ENCODE results near the gene EPB41L4B.

The EPB41L4B gene

GRCh38 chr9:109304347-109304746 is 16.5 kb downstream of the EPB41L4B start:
- no peak for TF ChIP-seq CTCF (IDR thresholded peaks at IDR 0.05; ENCODE audit: borderline replicate concordance, control extremely low read depth, extremely low read depth, insufficient read depth, missing control alignments)
- in situ Hi-C loops (cut with MboI; ENCODE audit: low sequenced_read_pairs, unreplicated experiment): no loop called here

GRCh38 chr9:109303900-109304299 is 17.0 kb downstream of the EPB41L4B start:
- in situ Hi-C loops (cut with MboI; ENCODE audit: low sequenced_read_pairs, unreplicated experiment): no loop called here
- no peak for DNase-seq (ENCODE audit: low spot score)
- TF ChIP-seq CTCF (IDR thresholded peaks at IDR 0.05; ENCODE audit: borderline replicate concordance, control extremely low read depth, extremely low read depth, insufficient read depth, missing control alignments): no peak

More at GRCh38 chr9:109304347-109304746, 16.5 kb downstream of the EPB41L4B start:
- no peak for DNase-seq (ENCODE audit: low spot score)

GRCh38 chr9:109302606-109303005 is 18.3 kb downstream of the EPB41L4B start:
- DNase-seq (ENCODE audit: low spot score): no peak
- TF ChIP-seq CTCF (IDR thresholded peaks at IDR 0.05; ENCODE audit: borderline replicate concordance, control extremely low read depth, extremely low read depth, insufficient read depth, missing control alignments): no peak
- in situ Hi-C loops (cut with MboI; ENCODE audit: low sequenced_read_pairs, unreplicated experiment): no loop called here

- in situ Hi-C loops (cut with MboI; ENCODE audit: low sequenced_read_pairs, unreplicated experiment): no loop called here
- no peak for DNase-seq (ENCODE audit: low spot score)
- TF ChIP-seq CTCF (IDR thresholded peaks at IDR 0.05; ENCODE audit: borderline replicate concordance, control extremely low read depth, extremely low read depth, insufficient read depth, missing control alignments): no peak
These were observed 19.8 kb downstream of the EPB41L4B start for GRCh38 chr9:109301012-109301411.

- no peak for DNase-seq (ENCODE audit: low spot score)
- in situ Hi-C loops (cut with MboI; ENCODE audit: low sequenced_read_pairs, unreplicated experiment): no loop called here
- TF ChIP-seq CTCF (IDR thresholded peaks at IDR 0.05; ENCODE audit: borderline replicate concordance, control extremely low read depth, extremely low read depth, insufficient read depth, missing control alignments): no peak
These were observed 21.0 kb downstream of the EPB41L4B start for GRCh38 chr9:109299891-109300290.

GRCh38 chr9:109297899-109298298 is 23.0 kb downstream of the EPB41L4B start:
- no peak for TF ChIP-seq CTCF (IDR thresholded peaks at IDR 0.05; ENCODE audit: borderline replicate concordance, control extremely low read depth, extremely low read depth, insufficient read depth, missing control alignments)
- no peak for DNase-seq (ENCODE audit: low spot score)
- in situ Hi-C loops (cut with MboI; ENCODE audit: low sequenced_read_pairs, unreplicated experiment): no loop called here
